Measurements from ENCODE around the gene MMP24OS.

DNA sequence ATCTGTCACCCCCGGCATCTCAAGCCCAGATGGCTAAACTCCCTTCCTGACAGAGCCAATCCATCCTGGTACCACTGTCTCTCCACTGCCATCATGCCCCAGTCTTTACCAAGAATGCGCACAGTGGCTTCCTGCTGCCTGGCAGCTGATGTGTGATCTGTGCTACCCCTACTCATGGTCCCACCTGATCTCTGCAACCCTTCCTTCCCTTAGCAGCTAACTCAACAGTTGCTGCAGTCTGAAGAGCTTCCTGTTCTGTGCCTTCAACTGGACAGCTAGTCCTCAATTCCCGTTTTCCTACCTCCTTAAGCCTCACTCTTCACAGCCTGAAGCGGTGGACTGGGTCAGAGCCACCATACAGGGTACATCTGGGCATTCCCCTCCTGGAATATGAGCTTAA, 21.9 kb upstream of the MMP24OS start:
- TF ChIP-seq, protein P1, sequence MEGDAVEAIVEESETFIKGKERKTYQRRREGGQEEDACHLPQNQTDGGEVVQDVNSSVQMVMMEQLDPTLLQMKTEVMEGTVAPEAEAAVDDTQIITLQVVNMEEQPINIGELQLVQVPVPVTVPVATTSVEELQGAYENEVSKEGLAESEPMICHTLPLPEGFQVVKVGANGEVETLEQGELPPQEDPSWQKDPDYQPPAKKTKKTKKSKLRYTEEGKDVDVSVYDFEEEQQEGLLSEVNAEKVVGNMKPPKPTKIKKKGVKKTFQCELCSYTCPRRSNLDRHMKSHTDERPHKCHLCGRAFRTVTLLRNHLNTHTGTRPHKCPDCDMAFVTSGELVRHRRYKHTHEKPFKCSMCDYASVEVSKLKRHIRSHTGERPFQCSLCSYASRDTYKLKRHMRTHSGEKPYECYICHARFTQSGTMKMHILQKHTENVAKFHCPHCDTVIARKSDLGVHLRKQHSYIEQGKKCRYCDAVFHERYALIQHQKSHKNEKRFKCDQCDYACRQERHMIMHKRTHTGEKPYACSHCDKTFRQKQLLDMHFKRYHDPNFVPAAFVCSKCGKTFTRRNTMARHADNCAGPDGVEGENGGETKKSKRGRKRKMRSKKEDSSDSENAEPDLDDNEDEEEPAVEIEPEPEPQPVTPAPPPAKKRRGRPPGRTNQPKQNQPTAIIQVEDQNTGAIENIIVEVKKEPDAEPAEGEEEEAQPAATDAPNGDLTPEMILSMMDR (IDR thresholded peaks at IDR 0.05; ENCODE audit: insufficient read depth, low read length): no peak
- no peak for TF ChIP-seq POLR2AphosphoS5 (IDR thresholded peaks at IDR 0.05; ENCODE audit: low read depth)
- TF ChIP-seq, protein P2, sequence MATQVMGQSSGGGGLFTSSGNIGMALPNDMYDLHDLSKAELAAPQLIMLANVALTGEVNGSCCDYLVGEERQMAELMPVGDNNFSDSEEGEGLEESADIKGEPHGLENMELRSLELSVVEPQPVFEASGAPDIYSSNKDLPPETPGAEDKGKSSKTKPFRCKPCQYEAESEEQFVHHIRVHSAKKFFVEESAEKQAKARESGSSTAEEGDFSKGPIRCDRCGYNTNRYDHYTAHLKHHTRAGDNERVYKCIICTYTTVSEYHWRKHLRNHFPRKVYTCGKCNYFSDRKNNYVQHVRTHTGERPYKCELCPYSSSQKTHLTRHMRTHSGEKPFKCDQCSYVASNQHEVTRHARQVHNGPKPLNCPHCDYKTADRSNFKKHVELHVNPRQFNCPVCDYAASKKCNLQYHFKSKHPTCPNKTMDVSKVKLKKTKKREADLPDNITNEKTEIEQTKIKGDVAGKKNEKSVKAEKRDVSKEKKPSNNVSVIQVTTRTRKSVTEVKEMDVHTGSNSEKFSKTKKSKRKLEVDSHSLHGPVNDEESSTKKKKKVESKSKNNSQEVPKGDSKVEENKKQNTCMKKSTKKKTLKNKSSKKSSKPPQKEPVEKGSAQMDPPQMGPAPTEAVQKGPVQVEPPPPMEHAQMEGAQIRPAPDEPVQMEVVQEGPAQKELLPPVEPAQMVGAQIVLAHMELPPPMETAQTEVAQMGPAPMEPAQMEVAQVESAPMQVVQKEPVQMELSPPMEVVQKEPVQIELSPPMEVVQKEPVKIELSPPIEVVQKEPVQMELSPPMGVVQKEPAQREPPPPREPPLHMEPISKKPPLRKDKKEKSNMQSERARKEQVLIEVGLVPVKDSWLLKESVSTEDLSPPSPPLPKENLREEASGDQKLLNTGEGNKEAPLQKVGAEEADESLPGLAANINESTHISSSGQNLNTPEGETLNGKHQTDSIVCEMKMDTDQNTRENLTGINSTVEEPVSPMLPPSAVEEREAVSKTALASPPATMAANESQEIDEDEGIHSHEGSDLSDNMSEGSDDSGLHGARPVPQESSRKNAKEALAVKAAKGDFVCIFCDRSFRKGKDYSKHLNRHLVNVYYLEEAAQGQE (IDR thresholded peaks at IDR 0.05; ENCODE audit: insufficient replicate concordance, low read depth): no peak
- no peak for TF ChIP-seq GABPA (IDR thresholded peaks at IDR 0.05; ENCODE audit: low read depth)
